Endothelial cell of umbilical vein (primary cell): ENCODE data around the gene ASGR2. TPM values are rescaled to one million over a fixed set of nuclear protein-coding genes. Genes with fewer than 3 reads are reported as not detected.

Experiments
- BruUV-seq: library from RNA; stranded (reverse); fragments of 400-500 nt; replicated peaks from 2 replicates; lab custom pipeline; 2021; lab: Mats Ljungman, UMichigan
- CTCF ChIA-PET: fragments of 300-600, 350-600 bp; sonication (Branson Sonifier 250); formaldehyde crosslinking; loops from one replicate; lab custom pipeline; 2021; ENCODE audit warnings: antibody characterized with exemption, inconsistent platforms; lab: Charles Lee
- POLR2A ChIA-PET: fragments of 300-600, 350-600 bp; sonication (Branson Sonifier 250); formaldehyde crosslinking; loops from one replicate; lab custom pipeline; 2021; ENCODE audit warnings: antibody characterized with exemption, inconsistent platforms; lab: Charles Lee
- DNase-seq: peaks from one replicate; pipeline ENCODE4 v3.0.0-alpha.2; 2011; ENCODE audit warnings: low read depth, low spot score
- FAIRE-seq: peaks from 2 replicates; lab custom pipeline; 2011; peaks lifted over from hg19 to GRCh38; lab: Jason Lieb, UNC
- H2AFZ ChIP-seq: 2 replicates; pipeline ENCODE4 v1.6.0; 2012; ENCODE audit warnings: low read depth, low read length, control low read depth, inconsistent platforms
- H3K27ac ChIP-seq: 2 replicates; pipeline ENCODE4 v1.5.1; 2011; ENCODE audit warnings: low read depth, mild to moderate bottlenecking, control low read depth, low read length, moderate library complexity; ENCODE audit not compliant: insufficient read depth
- H3K27me3 ChIP-seq, 2 experiments: 2 replicates each; pipeline versions ENCODE4 v1.6.0 to v1.6.1; 2011; ENCODE audit warnings: low read length in 2 of 2, mixed read lengths in 1 of 2; ENCODE audit not compliant: control insufficient read depth in 2 of 2, insufficient read depth in 2 of 2
- H3K36me3 ChIP-seq, 2 experiments: 2 replicates in 1 of 2; 3 replicates in 1 of 2; pipeline ENCODE4 v1.5.1; 2011; ENCODE audit warnings: low read length in 2 of 2, mild to moderate bottlenecking in 1 of 2, moderate library complexity in 1 of 2; ENCODE audit not compliant: control insufficient read depth in 2 of 2, insufficient read depth in 2 of 2; ENCODE audit errors: extremely low read depth in 1 of 2
- H3K4me1 ChIP-seq: 3 replicates; pipeline ENCODE4 v1.5.1; 2011; ENCODE audit warnings: mild to moderate bottlenecking, low read length; ENCODE audit not compliant: control insufficient read depth, insufficient read depth; ENCODE audit errors: extremely low read depth
- H3K4me2 ChIP-seq: 2 replicates; pipeline ENCODE4 v1.6.1; 2011; ENCODE audit warnings: low read length, control low read depth, mixed read lengths; ENCODE audit not compliant: insufficient read depth
- H3K4me3 ChIP-seq, 3 experiments: fragments of 200-600 bp in 1 of 3; sonication (generic), shearing (Covaris generic) in 1 of 3; replicated peaks in 1 of 3; 2 replicates each; pipeline ENCODE4 v1.5.1; 2011 to 2016; ENCODE audit warnings: control low read depth in 3 of 3, low read length in 3 of 3, mild to moderate bottlenecking in 2 of 3, inconsistent platforms in 1 of 3, low read depth in 1 of 3, moderate library complexity in 1 of 3; ENCODE audit not compliant: insufficient read depth in 1 of 3
- H3K79me2 ChIP-seq: 2 replicates; pipeline ENCODE4 v1.6.0; 2012; ENCODE audit warnings: low read length, inconsistent platforms; ENCODE audit not compliant: control insufficient read depth, insufficient read depth
- H3K9ac ChIP-seq: replicated peaks from 2 replicates; pipeline ENCODE3; 2011; ENCODE audit warnings: low read length, control low read depth; ENCODE audit not compliant: insufficient read depth; ENCODE audit errors: extremely low read depth
- H3K9me1 ChIP-seq: replicated peaks from 3 replicates; pipeline ENCODE4 v1.6.0; 2011; ENCODE audit warnings: mild to moderate bottlenecking, low read length; ENCODE audit not compliant: control insufficient read depth, insufficient read depth; ENCODE audit errors: extremely low read depth
- H3K9me3 ChIP-seq: replicated peaks from 2 replicates; pipeline ENCODE4 v1.5.1; 2012; ENCODE audit warnings: low read length, inconsistent platforms; ENCODE audit not compliant: control insufficient read depth, insufficient read depth
- H4K20me1 ChIP-seq: replicated peaks from 2 replicates; pipeline ENCODE3; 2011; ENCODE audit warnings: mild to moderate bottlenecking, low read length; ENCODE audit not compliant: control insufficient read depth, insufficient read depth; ENCODE audit errors: extremely low read depth
- EZH2 ChIP-seq: IDR thresholded peaks from 2 replicates; pipeline ENCODE4 v1.6.1; 2012; ENCODE audit warnings: borderline replicate concordance, low read depth, mild to moderate bottlenecking, moderate library complexity, low read length, inconsistent platforms; ENCODE audit not compliant: severe bottlenecking
- FOS ChIP-seq: IDR thresholded peaks from 2 replicates; pipeline ENCODE4 v1.6.1; 2011; ENCODE audit warnings: mild to moderate bottlenecking, low read length, moderate library complexity, borderline replicate concordance; ENCODE audit not compliant: insufficient read depth
- GATA2 ChIP-seq: IDR thresholded peaks from 2 replicates; pipeline ENCODE4 v1.7.0; 2011; ENCODE audit warnings: low read depth, mild to moderate bottlenecking, moderate library complexity, mixed read lengths, low read length; ENCODE audit not compliant: insufficient read length, insufficient read depth
- JUN ChIP-seq: IDR thresholded peaks from 2 replicates; pipeline ENCODE4 v1.6.1; 2011; ENCODE audit warnings: borderline replicate concordance, low read depth; ENCODE audit not compliant: insufficient read length, insufficient read depth
- MYC ChIP-seq: IDR thresholded peaks from one replicate; pipeline ENCODE4 v1.6.1; 2011; ENCODE audit warnings: mild to moderate bottlenecking, low read depth, low read length
- POLR2A ChIP-seq: IDR thresholded peaks from 2 replicates; pipeline ENCODE4 v1.6.1; 2012; ENCODE audit warnings: low read depth, mild to moderate bottlenecking, control low read depth, low read length
- POLR2AphosphoS5 ChIP-seq: IDR thresholded peaks from 2 replicates; pipeline ENCODE4 v1.6.1; 2012; ENCODE audit warnings: low read depth, mild to moderate bottlenecking, control low read depth, low read length, moderate library complexity; ENCODE audit not compliant: insufficient read depth
- dilution Hi-C: fragments of 300-500 bp; cut with MboI; formaldehyde crosslinking; loops from one replicate; pipeline ENCODE4 v1.15.0; 2019; ENCODE audit warnings: low sequenced_read_pairs; ENCODE audit not compliant: extremely low pct_ligation_motif_present
- intact Hi-C: fragments of 100-400 bp; cut with micrococcal nuclease; formaldehyde crosslinking; loops from one replicate; pipeline ENCODE4 v1.10.0; 2022
- polyA plus RNA-seq, 4 experiments: library from polyadenylated mRNA; depleted of rRNA in 3 of 4; stranded (reverse) in 3 of 4; unstranded in 1 of 4; fragments of >200 nt; gene quantifications; 2 replicates each; pipeline versions ENCODE4 v1.2.1 to v1.2.3, GENCODE V29; 2011 to 2012; ENCODE audit warnings: missing spikeins in 1 of 4
- total RNA-seq: library from RNA; stranded (reverse); gene quantifications from 2 replicates; pipeline ENCODE4 v1.2.3, GENCODE V29; 2021
- TF ChIP-seq, protein P1 (sequence below): IDR thresholded peaks from 2 replicates; pipeline ENCODE4 v1.6.1; 2011; ENCODE audit not compliant: insufficient read depth, insufficient read length
- TF ChIP-seq, protein P2 (sequence below), 2 donors: IDR thresholded peaks; 1 replicate in 1 of 2; 2 replicates in 1 of 2; pipeline ENCODE4 v1.5.1; 2011; ENCODE audit warnings: low read length in 2 of 2, mild to moderate bottlenecking in 2 of 2, moderate library complexity in 2 of 2, control low read depth in 1 of 2, inconsistent platforms in 1 of 2, low read depth in 1 of 2; ENCODE audit not compliant: insufficient read depth in 1 of 2; ENCODE audit errors: extremely low read depth in 1 of 2

Gene ASGR2
- total and polyA plus RNA-seq, 2 donors (not counting 3 experiments of a cell fraction or from before 2014, with no cell fraction given): not detected

DNA sequence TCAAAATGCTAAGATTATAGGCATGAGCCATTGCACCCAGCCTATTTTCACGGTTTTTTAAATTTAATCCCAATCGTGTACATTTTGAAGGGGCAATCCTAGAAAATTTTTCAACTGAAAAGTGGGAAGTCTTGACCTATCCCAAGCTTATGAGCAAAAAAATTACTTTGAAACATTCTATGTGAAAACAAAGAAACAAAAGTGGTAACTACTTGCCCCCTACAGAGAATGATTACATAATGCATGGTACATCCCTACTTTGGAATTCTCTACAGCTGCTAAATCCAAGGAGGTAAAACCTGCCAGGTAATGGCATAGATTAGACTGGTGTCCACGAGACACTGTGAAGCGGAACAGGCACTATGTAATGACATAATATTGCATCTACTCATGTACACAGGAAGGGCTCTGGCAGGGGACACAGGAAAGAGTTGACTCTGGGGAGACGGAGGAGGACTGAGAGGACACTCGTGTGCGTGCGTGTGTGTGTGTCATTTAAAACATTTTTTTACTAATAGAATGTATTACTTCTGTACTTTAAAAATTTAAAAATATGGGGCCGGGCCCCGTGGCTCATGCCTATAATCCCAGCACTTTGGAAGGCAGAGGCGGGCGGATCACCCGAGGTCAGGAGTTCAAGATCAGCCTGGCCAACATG is 15.7 kb downstream of the ASGR2 start:
- intact Hi-C loops: no loop called here
- H2AFZ ChIP-seq: no peak overlapping the region
- H3K27ac ChIP-seq: no peak overlapping the region
- H3K27me3 ChIP-seq: peaks cover 0 to 11% of the 10 kb centered on the region in 2 experiments
- H3K4me1 ChIP-seq: peaks cover 11% of the 10 kb centered on the region
- H3K9ac ChIP-seq: no peak overlapping the region
- dilution Hi-C loops: no loop called here
- FAIRE-seq (no peak), DNase-seq (no peak)
- POLR2A ChIA-PET: no interaction called here
- no peak overlapping the region for H3K4me2 ChIP-seq
- no peaks in the 10 kb centered on the region for H3K79me2 ChIP-seq
- no peaks in the 10 kb centered on the region for H3K9me3 ChIP-seq
- no peaks in the 10 kb centered on the region for H4K20me1 ChIP-seq
- BruUV-seq: no TSS peak
- no peaks in the 10 kb centered on the region for H3K9me1 ChIP-seq
- TF ChIP-seq POLR2A: no peak
- TF ChIP-seq, protein P1, sequence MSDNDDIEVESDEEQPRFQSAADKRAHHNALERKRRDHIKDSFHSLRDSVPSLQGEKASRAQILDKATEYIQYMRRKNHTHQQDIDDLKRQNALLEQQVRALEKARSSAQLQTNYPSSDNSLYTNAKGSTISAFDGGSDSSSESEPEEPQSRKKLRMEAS: no peak
- TF ChIP-seq, protein P2, sequence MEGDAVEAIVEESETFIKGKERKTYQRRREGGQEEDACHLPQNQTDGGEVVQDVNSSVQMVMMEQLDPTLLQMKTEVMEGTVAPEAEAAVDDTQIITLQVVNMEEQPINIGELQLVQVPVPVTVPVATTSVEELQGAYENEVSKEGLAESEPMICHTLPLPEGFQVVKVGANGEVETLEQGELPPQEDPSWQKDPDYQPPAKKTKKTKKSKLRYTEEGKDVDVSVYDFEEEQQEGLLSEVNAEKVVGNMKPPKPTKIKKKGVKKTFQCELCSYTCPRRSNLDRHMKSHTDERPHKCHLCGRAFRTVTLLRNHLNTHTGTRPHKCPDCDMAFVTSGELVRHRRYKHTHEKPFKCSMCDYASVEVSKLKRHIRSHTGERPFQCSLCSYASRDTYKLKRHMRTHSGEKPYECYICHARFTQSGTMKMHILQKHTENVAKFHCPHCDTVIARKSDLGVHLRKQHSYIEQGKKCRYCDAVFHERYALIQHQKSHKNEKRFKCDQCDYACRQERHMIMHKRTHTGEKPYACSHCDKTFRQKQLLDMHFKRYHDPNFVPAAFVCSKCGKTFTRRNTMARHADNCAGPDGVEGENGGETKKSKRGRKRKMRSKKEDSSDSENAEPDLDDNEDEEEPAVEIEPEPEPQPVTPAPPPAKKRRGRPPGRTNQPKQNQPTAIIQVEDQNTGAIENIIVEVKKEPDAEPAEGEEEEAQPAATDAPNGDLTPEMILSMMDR (IDR thresholded peaks at IDR 0.05; ENCODE audit: extremely low read depth in 1 of 2, insufficient read depth in 1 of 2, low read depth in 1 of 2, low read length in 2 of 2): no peak
- no peak for TF ChIP-seq JUN
- no peak for TF ChIP-seq POLR2AphosphoS5
- no peak for TF ChIP-seq FOS
- no peak for TF ChIP-seq EZH2
- TF ChIP-seq MYC: no peak
- TF ChIP-seq GATA2: no peak
- H3K36me3 ChIP-seq: no peaks in the 10 kb centered on the region
- CTCF ChIA-PET: interaction anchor here (1.1 to 2.2 kb wide), 2 partner anchors 19 to 46 kb away, joined by 3 to 5 read pairs; no protein-coding TSS in a partner anchor
- H3K4me3 ChIP-seq: no peak overlapping the region
